CD4-positive, alpha-beta memory T cell (primary cell): ENCODE measurements around the gene TRPM5. TPM values are rescaled to one million over a fixed set of nuclear protein-coding genes. Genes with fewer than 3 reads are reported as not detected.

Experiments used
- CTCF ChIA-PET: fragments of 350-600 bp; sonication (Branson Sonifier 250); formaldehyde crosslinking; loops from one replicate; lab custom pipeline; 2021; ENCODE audit warnings: inconsistent platforms; ENCODE audit not compliant: partially characterized antibody; lab: Charles Lee
- POLR2A ChIA-PET: fragments of 350-600 bp; sonication (Branson Sonifier 250); formaldehyde crosslinking; loops from one replicate; lab custom pipeline; 2021; ENCODE audit not compliant: partially characterized antibody; lab: Charles Lee
- DNase-seq, 5 donors: peaks; one replicate each; pipeline versions ENCODE4 v3.0.0 to v3.0.0-alpha.2; 2020 to 2022; ENCODE audit warnings: mixed read lengths in 1 of 5
- H3K27ac ChIP-seq: one replicate; pipeline ENCODE4 v1.7.0; 2013; ENCODE audit warnings: low read depth, low read length
- H3K27me3 ChIP-seq: 2 replicates; pipeline ENCODE4 v1.7.0; 2013; ENCODE audit warnings: mild to moderate bottlenecking, low read length, moderate library complexity; ENCODE audit not compliant: insufficient read depth
- H3K36me3 ChIP-seq: 2 replicates; pipeline ENCODE4 v1.7.0; 2013; ENCODE audit warnings: mild to moderate bottlenecking, low read length, moderate library complexity; ENCODE audit not compliant: insufficient read depth
- H3K4me1 ChIP-seq: 2 replicates; pipeline ENCODE4 v1.7.0; 2013; ENCODE audit warnings: mild to moderate bottlenecking, low read length, moderate library complexity; ENCODE audit not compliant: insufficient read depth
- H3K4me3 ChIP-seq, 2 donors: one replicate each; pipeline ENCODE4 v1.7.0; 2013; ENCODE audit warnings: low read length in 2 of 2, mild to moderate bottlenecking in 1 of 2
- H3K9me3 ChIP-seq, 2 donors: one replicate each; pipeline ENCODE4 v1.7.0; 2013; ENCODE audit warnings: low read length in 2 of 2, control low read depth in 1 of 2; ENCODE audit not compliant: control insufficient read depth in 1 of 2
- H3K27ac Mint-ChIP-seq, 7 donors: one replicate each; pipeline ENCODE4 v1.8.0; 2020 to 2021; ENCODE audit warnings: mixed read lengths in 7 of 7, mild to moderate bottlenecking in 6 of 7, inconsistent platforms in 3 of 7, moderate library complexity in 3 of 7
- H3K27me3 Mint-ChIP-seq, 2 donors: one replicate each; pipeline ENCODE4 v1.8.0; 2020 to 2021; ENCODE audit warnings: mixed read lengths in 2 of 2
- H3K36me3 Mint-ChIP-seq, 2 donors: one replicate each; pipeline ENCODE4 v1.8.0; 2020 to 2021; ENCODE audit warnings: mixed read lengths in 2 of 2, inconsistent platforms in 1 of 2, mild to moderate bottlenecking in 1 of 2
- H3K4me1 Mint-ChIP-seq, 4 donors: one replicate each; pipeline ENCODE4 v1.8.0; 2020 to 2021; ENCODE audit warnings: mixed read lengths in 4 of 4, mild to moderate bottlenecking in 1 of 4
- H3K4me3 Mint-ChIP-seq, 8 donors: one replicate each; pipeline ENCODE4 v1.8.0; 2020 to 2021; ENCODE audit warnings: mixed read lengths in 8 of 8, mild to moderate bottlenecking in 7 of 8, moderate library complexity in 6 of 8, inconsistent platforms in 3 of 8
- H3K9me3 Mint-ChIP-seq, 8 donors: one replicate each; pipeline ENCODE4 v1.8.0; 2020 to 2021; ENCODE audit warnings: mixed read lengths in 8 of 8, mild to moderate bottlenecking in 5 of 8, inconsistent platforms in 3 of 8, moderate library complexity in 1 of 8
- intact Hi-C: fragments of 100-400 bp; cut with micrococcal nuclease; formaldehyde crosslinking; loops from one replicate; pipeline ENCODE4 v1.15.1; 2023
- polyA plus RNA-seq, 2 donors: library from polyadenylated mRNA; unstranded; fragments of 300-500 nt; fragmentation: Illumina TruSeq; gene quantifications; one replicate each; pipeline ENCODE4 v1.2.3, GENCODE V29; 2021
- total RNA-seq, 2 experiments: library from RNA; stranded (reverse); gene quantifications; one replicate each; pipeline ENCODE4 v1.2.3, GENCODE V29; 2021

The TRPM5 gene
- total and polyA plus RNA-seq, 4 experiments from 2014 or later = 0.19 to 0.23 TPM; not detected in 2

DNA sequence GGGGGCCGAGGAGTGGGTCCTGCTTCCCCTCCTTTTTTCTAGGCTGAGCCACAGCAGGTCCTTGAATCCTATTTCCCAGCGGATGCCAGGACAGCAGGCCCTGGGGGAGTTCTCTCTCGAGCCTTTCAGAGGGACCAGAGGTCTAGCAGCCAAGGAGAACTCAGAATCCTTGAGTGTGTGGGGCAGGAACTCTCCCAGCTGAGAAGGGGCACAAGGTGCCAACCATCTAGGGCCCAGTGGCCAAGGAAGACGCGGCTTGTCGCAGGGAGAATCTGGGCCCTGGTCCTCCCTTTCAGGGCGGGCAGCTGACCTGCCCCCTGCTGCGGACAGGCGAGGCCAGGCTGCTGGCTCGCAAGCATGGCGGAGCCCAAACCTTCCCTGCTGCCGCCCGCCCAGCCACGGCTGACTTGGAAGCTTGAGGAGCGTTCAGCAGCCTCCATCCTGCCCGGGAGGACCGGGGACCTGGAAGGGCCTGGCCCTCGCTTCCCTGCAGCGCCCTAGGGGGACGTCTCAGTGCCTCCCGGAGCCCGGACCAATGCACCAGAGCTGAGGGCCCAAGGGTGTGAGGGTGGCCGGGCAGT, 44.7 kb downstream of the TRPM5 start:
- CTCF ChIA-PET = interaction anchor here (0.5 to 2.9 kb wide), 8 partner anchors 12 to 493 kb away, joined by 3 to 30 read pairs (median 10); partner anchors contain the start of genes C11orf21, CD81 and TSPAN32
- no peaks in the 10 kb centered on the region for H3K9me3 ChIP-seq
- POLR2A ChIA-PET = interaction anchor here (0.8 to 4.5 kb wide), 14 partner anchors 10 to 657 kb away, joined by 3 to 73 read pairs (median 4); partner anchors contain the start of genes C11orf21, CARS1, CD81 and CDKN1C
- peak overlapping the region; percentile 75 to 97 (median 94) for H3K4me3 Mint-ChIP-seq
- H3K27me3 Mint-ChIP-seq = peaks cover 0 to 3% of the 10 kb centered on the region in 2 donors
- no peaks in the 10 kb centered on the region for H3K27me3 ChIP-seq
- intact Hi-C loops = loop anchor here (1.0 kb wide), 7 partner anchors 21 to 658 kb away; partner anchors contain the start of genes C11orf21, CARS1, CD81 and NAP1L4
- peak overlapping the region; percentile 98 for H3K27ac ChIP-seq
- peaks cover 0 to 4% (median 0%) of the 10 kb centered on the region in 8 donors for H3K9me3 Mint-ChIP-seq
- peaks cover 20% of the 10 kb centered on the region for H3K36me3 ChIP-seq
- H3K36me3 Mint-ChIP-seq = peaks cover 6 to 31% of the 10 kb centered on the region in 2 donors
- peak overlapping the region; percentile 91 to 100 (median 95) for H3K27ac Mint-ChIP-seq
- peaks cover 24% of the 10 kb centered on the region for H3K4me1 ChIP-seq
- H3K4me1 Mint-ChIP-seq = peaks cover 6 to 31% (median 17%) of the 10 kb centered on the region in 4 donors
- no peak for DNase-seq
- H3K4me3 ChIP-seq = peak overlapping the region; percentile 33 to 96

DNA sequence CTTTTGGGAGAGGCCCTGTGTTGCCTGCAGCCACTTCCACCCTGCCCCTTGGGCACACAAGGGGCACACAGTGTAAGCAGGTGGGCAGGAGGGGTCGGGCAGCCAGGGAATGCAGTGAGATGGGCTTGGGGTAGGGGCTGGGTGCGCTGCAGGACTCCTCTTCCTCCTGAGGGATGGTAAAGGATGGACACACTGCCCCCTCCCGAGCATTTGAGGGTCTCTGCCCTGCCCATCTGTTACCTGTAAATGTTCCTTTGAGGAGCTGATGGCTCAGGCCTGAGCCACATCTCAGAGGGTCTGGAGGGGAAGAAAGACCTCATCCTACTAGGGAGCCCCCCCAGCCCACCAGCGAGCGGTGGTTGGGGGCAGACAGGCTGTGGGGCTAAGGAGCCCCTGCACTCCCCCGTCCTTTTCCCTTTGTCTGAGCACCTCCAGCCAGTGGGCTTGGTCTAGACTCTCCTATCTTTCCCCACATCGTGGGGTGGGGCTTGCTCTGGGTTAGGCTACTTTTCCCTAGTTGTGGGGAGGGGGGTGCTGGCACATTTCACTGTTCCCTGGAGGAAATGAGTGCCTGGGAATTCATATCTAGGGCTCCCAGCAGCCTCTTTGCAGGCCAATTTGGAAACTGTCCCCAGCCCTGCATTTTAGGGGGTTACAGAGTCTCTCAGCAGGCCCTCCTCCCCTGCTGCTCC, 45.5 kb downstream of the TRPM5 start:
- H3K4me3 ChIP-seq = no peak overlapping the region
- peaks cover 24% of the 10 kb centered on the region for H3K4me1 ChIP-seq
- Mint-ChIP-seq H3K4me1 (peaks cover 6 to 31% (median 17%) of the 10 kb centered on the region in 4 donors), H3K27ac (peak overlapping the region; percentile 91 to 100 (median 95)), H3K27me3 (peaks cover 0 to 3% of the 10 kb centered on the region in 2 donors), H3K4me3 (peak overlapping the region; percentile 75 to 97 (median 94)), H3K9me3 (peaks cover 0 to 4% (median 0%) of the 10 kb centered on the region in 8 donors), H3K36me3 (peaks cover 6 to 30% of the 10 kb centered on the region in 2 donors)
- DNase-seq = no peak
- H3K36me3 ChIP-seq = peaks cover 18% of the 10 kb centered on the region
- ChIA-PET POLR2A (interaction anchor here (1.9 to 4.5 kb wide), 5 partner anchors 10 to 98 kb away, joined by 5 to 73 read pairs (median 23); partner anchors contain the start of genes C11orf21, CD81 and TSPAN32), CTCF (interaction anchor here (1.5 to 2.7 kb wide), 3 partner anchors 11 to 93 kb away, joined by 7 to 30 read pairs (median 17); partner anchors contain the start of gene CD81)
- H3K9me3 ChIP-seq = no peaks in the 10 kb centered on the region
- H3K27ac ChIP-seq = peak overlapping the region; percentile 98
- no peaks in the 10 kb centered on the region for H3K27me3 ChIP-seq
- intact Hi-C loops = no loop called here

GRCh38 chr11:2397005-2397404, 47.3 kb downstream of the TRPM5 start:
- Mint-ChIP-seq H3K36me3 (peaks cover 6 to 24% of the 10 kb centered on the region in 2 donors), H3K27ac (peak overlapping the region in 4 of 7 donors; percentile 6 to 100 (median 56)), H3K4me1 (peaks cover 5 to 24% (median 12%) of the 10 kb centered on the region in 4 donors), H3K9me3 (peaks cover 0 to 4% (median 0%) of the 10 kb centered on the region in 8 donors), H3K4me3 (no peak overlapping the region), H3K27me3 (peaks cover 0 to 3% of the 10 kb centered on the region in 2 donors)
- CTCF ChIA-PET = no interaction called here
- POLR2A ChIA-PET = interaction anchor here (3.2 kb wide), 1 partner anchor 10 kb away, joined by 7 read pairs; no protein-coding TSS in a partner anchor
- no peak for DNase-seq
- Histone ChIP-seq H3K27ac (no peak overlapping the region), H3K9me3 (no peaks in the 10 kb centered on the region), H3K4me1 (peaks cover 20% of the 10 kb centered on the region), H3K36me3 (peaks cover 6% of the 10 kb centered on the region), H3K27me3 (no peaks in the 10 kb centered on the region), H3K4me3 (no peak overlapping the region)
- intact Hi-C loops = no loop called here

DNA sequence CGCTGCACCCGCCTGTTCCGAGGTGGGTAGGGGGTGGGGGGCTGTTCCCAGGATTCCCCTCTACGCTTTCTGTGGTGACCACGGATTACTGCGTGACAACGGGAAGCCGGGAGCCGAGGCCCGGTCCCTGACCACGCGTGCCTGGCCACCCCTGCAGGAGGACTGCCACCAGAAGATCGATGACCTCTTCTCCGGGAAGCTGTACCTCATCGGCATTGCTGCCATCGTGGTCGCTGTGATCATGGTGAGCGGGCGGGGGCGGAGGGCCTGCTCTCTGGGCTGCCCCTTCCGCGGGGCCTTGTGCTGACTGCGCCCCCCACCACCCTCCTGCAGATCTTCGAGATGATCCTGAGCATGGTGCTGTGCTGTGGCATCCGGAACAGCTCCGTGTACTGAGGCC, 47.8 kb downstream of the TRPM5 start:
- Histone ChIP-seq H3K27ac (no peak overlapping the region), H3K4me1 (peaks cover 14% of the 10 kb centered on the region), H3K27me3 (no peaks in the 10 kb centered on the region), H3K9me3 (no peaks in the 10 kb centered on the region), H3K4me3 (no peak overlapping the region), H3K36me3 (peaks cover 5% of the 10 kb centered on the region)
- Mint-ChIP-seq H3K27ac (peak overlapping the region in 1 of 7 donors; percentile 27), H3K9me3 (peaks cover 0 to 4% (median 0%) of the 10 kb centered on the region in 8 donors), H3K36me3 (peaks cover 6 to 23% of the 10 kb centered on the region in 2 donors), H3K4me3 (no peak overlapping the region), H3K27me3 (peaks cover 0 to 3% of the 10 kb centered on the region in 2 donors), H3K4me1 (peaks cover 5 to 19% (median 10%) of the 10 kb centered on the region in 4 donors)
- POLR2A ChIA-PET = interaction anchor here (3.2 kb wide), 1 partner anchor 9 kb away, joined by 7 read pairs; no protein-coding TSS in a partner anchor
- CTCF ChIA-PET = no interaction called here
- no peak for DNase-seq
- intact Hi-C loops = no loop called here

DNA sequence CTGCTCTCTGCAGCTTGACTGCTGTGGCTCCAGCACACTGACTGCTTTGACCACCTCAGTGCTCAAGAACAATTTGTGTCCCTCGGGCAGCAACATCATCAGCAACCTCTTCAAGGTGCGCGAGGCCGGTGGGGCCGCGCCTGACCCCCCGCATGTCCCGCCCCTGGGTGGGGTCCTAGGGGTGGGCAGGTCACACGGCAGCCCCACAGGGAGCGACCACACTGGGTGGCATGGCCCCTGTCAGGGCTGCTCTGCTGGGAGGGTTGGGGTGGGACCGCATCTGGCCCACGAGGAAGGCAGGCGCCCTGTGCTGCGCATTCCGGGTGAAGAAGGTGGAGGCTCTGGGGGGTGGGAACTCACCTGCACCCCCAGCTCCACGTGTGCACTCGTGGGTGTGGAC, 48.5 kb downstream of the TRPM5 start:
- peaks cover 6 to 21% of the 10 kb centered on the region in 2 donors for H3K36me3 Mint-ChIP-seq
- no peak overlapping the region for H3K4me3 ChIP-seq
- H3K9me3 ChIP-seq = no peaks in the 10 kb centered on the region
- peak overlapping the region in 1 of 7 donors; percentile 27 for H3K27ac Mint-ChIP-seq
- H3K27me3 ChIP-seq = no peaks in the 10 kb centered on the region
- ChIA-PET CTCF (no interaction called here), POLR2A (interaction anchor here (3.2 kb wide), 1 partner anchor 9 kb away, joined by 7 read pairs; no protein-coding TSS in a partner anchor)
- H3K27ac ChIP-seq = no peak overlapping the region
- no peak overlapping the region for H3K4me3 Mint-ChIP-seq
- H3K27me3 Mint-ChIP-seq = peaks cover 0 to 3% of the 10 kb centered on the region in 2 donors
- intact Hi-C loops = no loop called here
- H3K9me3 Mint-ChIP-seq = peaks cover 0 to 4% (median 0%) of the 10 kb centered on the region in 8 donors
- DNase-seq = no peak
- peaks cover 9% of the 10 kb centered on the region for H3K4me1 ChIP-seq
- H3K36me3 ChIP-seq = peaks cover 5% of the 10 kb centered on the region
- peaks cover 3 to 13% (median 7%) of the 10 kb centered on the region in 4 donors for H3K4me1 Mint-ChIP-seq

DNA sequence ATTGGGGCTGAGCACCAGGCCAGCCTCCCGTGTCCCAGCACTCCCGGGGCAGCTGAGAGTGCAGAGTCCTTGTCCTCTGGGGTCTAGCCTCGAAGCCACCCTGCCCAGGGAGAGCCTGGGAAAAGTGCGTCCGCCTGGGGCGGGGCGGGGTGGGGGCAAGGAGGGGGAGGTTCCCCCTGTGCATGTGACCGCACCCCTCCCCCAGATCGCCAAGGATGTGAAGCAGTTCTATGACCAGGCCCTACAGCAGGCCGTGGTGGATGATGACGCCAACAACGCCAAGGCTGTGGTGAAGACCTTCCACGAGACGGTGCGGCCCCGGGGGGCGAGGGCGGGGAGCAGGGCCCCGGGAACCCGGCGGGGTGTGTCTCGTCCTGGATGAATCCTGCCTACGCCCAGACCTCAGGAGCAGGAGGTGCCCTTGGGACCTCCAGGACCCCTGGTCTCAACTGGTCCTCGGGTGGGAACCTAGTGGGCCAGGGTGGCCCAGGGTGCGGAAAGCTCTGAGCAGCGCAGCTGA, 49.0 kb downstream of the TRPM5 start:
- Mint-ChIP-seq H3K36me3 (peaks cover 9 to 20% of the 10 kb centered on the region in 2 donors), H3K9me3 (peaks cover 0 to 2% (median 0%) of the 10 kb centered on the region in 8 donors), H3K27ac (no peak overlapping the region), H3K4me1 (peaks cover 5 to 11% (median 6%) of the 10 kb centered on the region in 4 donors), H3K27me3 (peaks cover 0 to 1% of the 10 kb centered on the region in 2 donors), H3K4me3 (no peak overlapping the region)
- ChIA-PET POLR2A (no interaction called here), CTCF (no interaction called here)
- no peak for DNase-seq
- Histone ChIP-seq H3K9me3 (no peaks in the 10 kb centered on the region), H3K27ac (no peak overlapping the region), H3K27me3 (no peaks in the 10 kb centered on the region), H3K4me3 (no peak overlapping the region), H3K4me1 (peaks cover 9% of the 10 kb centered on the region), H3K36me3 (peaks cover 5% of the 10 kb centered on the region)
- intact Hi-C loops = no loop called here
